Psoas muscle (tissue), 8 donors: ENCODE data around the gene COX15. TPM values are rescaled to one million over a fixed set of nuclear protein-coding genes. Genes with fewer than 3 reads are reported as not detected.

Experiments
- ATAC-seq, 4 donors: fragments of 200-7000 bp; cut with Tn5 transposase; one replicate each; pipeline ENCODE4 v1.9.1; 2020; ENCODE audit warnings: moderate library complexity in 3 of 4, mild to moderate bottlenecking in 2 of 4
- DNase-seq, 2 donors: peaks; one replicate each; pipeline ENCODE4 v3.0.0-alpha.2; 2020
- H3K27ac ChIP-seq: fragments of 200-600 bp; one replicate; pipeline ENCODE4 v1.8.0; 2022
- H3K27me3 ChIP-seq, 3 donors: fragments of 200-600 bp in 1 of 3; one replicate each; pipeline versions ENCODE4 v1.6.1 to v1.8.0; 2013 to 2022; ENCODE audit warnings: low read length in 2 of 3, mild to moderate bottlenecking in 2 of 3, moderate library complexity in 1 of 3; ENCODE audit not compliant: insufficient read depth in 3 of 3
- H3K36me3 ChIP-seq, 2 donors: fragments of 200-600 bp in 1 of 2; one replicate each; pipeline versions ENCODE4 v1.6.1 to v1.8.0; 2013 to 2022; ENCODE audit warnings: low read depth in 1 of 2, mild to moderate bottlenecking in 1 of 2, moderate library complexity in 1 of 2; ENCODE audit not compliant: insufficient read depth in 1 of 2
- H3K4me1 ChIP-seq: fragments of 200-600 bp; one replicate; pipeline ENCODE4 v1.8.0; 2022
- H3K4me3 ChIP-seq: fragments of 200-600 bp; one replicate; pipeline ENCODE4 v1.8.0; 2022; ENCODE audit warnings: mild to moderate bottlenecking
- H3K9me3 ChIP-seq: fragments of 200-600 bp; one replicate; pipeline ENCODE4 v1.8.0; 2022
- CTCF ChIP-seq: fragments of 200-600 bp; IDR thresholded peaks from one replicate; pipeline ENCODE4 v1.8.0; 2022; ENCODE audit warnings: antibody characterized with exemption
- WGBS, 3 donors: extraction: QIAGEN DNeasy Blood & Tissue Kit; methylation state at CpG; one replicate each; pipeline versions ENCODE4 v1.1.6 to v1.1.7; 2013; 5-methylcytosine and 5-hydroxymethylcytosine counted together
- intact Hi-C, 2 donors: fragments of 100-400 bp; cut with DNase I; formaldehyde crosslinking; loops; one replicate each; pipeline versions ENCODE4 v1.11.0 to v1.14.2; 2022
- polyA plus RNA-seq, 3 donors: library from polyadenylated mRNA; stranded (reverse); fragments of 200-250 nt; gene quantifications; one replicate each; pipeline ENCODE4 v1.2.3, GENCODE V29; 2013
- total RNA-seq, 4 donors: library from RNA; stranded (reverse); fragmentation: NEBNext Ultra II Directional in 2 of 4; extraction: Animal tissue kit (Norgen Biotek cat#: 25700) in 2 of 4; gene quantifications; one replicate each; pipeline versions ENCODE4 v1.2.1 to v1.2.4, GENCODE V29; 2021 to 2023
- donor health status: healthy with polysubstance abuse.
- donor health status: DM: no; HTN: no; CAD: no; lungs with moderate emphysema.
- donor health status: Bipolar disorder and iron deficiency.
- donor health status: healthy.
- donor health status: DM: yes; HTN: yes; CAD: no.
- donor health status: DM: no; HTN: no; CAD: no.
- donor health status: DM: no; HTN: no; CAD: no.
- donor health status: DM: yes; HTN: yes; CAD: no.

The COX15 gene
- total and polyA plus RNA-seq, 7 donors: 12.7 to 59.4 (median 36.2) TPM

- Histone ChIP-seq H3K36me3 (peaks cover 9 to 90% of the 10 kb centered on the region in 2 donors), H3K27me3 (no peaks in the 10 kb centered on the region), H3K27ac (peak overlapping the region; percentile 23), H3K9me3 (no peaks in the 10 kb centered on the region), H3K4me1 (peaks cover 10% of the 10 kb centered on the region), H3K4me3 (no peak overlapping the region)
- no peak for TF ChIP-seq CTCF
- DNase-seq (no peak), ATAC-seq (peak in 3 of 4 donors; percentile 47 to 87 (median 57))
- 38 to 73% (median 61%) methylated on average over 2 of the region's 2 CpGs for WGBS, 3 donors
- intact Hi-C loops: no loop called here
These were observed 26.4 kb upstream of the COX15 start for GRCh38 chr10:99758211-99758891.

GRCh38 chr10:99756159-99756558 lies 24.2 kb upstream of the COX15 start:
- intact Hi-C loops: no loop called here
- DNase-seq: no peak
- Histone ChIP-seq H3K27me3 (no peaks in the 10 kb centered on the region), H3K27ac (peak overlapping the region; percentile 10), H3K4me3 (no peak overlapping the region), H3K9me3 (no peaks in the 10 kb centered on the region), H3K4me1 (peaks cover 11% of the 10 kb centered on the region), H3K36me3 (peaks cover 9 to 100% of the 10 kb centered on the region in 2 donors)
- WGBS, 3 donors: 59 to 94% (median 89%) methylated on average over 1 of the region's 1 CpG
- no peak for TF ChIP-seq CTCF
- ATAC-seq: no peak

- intact Hi-C loops: no loop called here
- Histone ChIP-seq H3K4me3 (no peak overlapping the region), H3K36me3 (peaks cover 5 to 100% of the 10 kb centered on the region in 2 donors), H3K4me1 (peaks cover 26% of the 10 kb centered on the region), H3K27ac (no peak overlapping the region), H3K27me3 (no peaks in the 10 kb centered on the region), H3K9me3 (no peaks in the 10 kb centered on the region)
- 93 to 97% (median 93%) methylated on average over 1 of the region's 1 CpG for WGBS, 3 donors
- TF ChIP-seq CTCF: no peak
- no peak for ATAC-seq
- no peak for DNase-seq
These were observed 22.7 kb upstream of the COX15 start for GRCh38 chr10:99754670-99755069.

- no peaks in the 10 kb centered on the region for H3K9me3 ChIP-seq
- DNase-seq (no peak), ATAC-seq (no peak)
- no peak for TF ChIP-seq CTCF
- H3K27ac ChIP-seq: peak overlapping the region; percentile 38
- H3K36me3 ChIP-seq: peaks cover 6 to 98% of the 10 kb centered on the region in 2 donors
- peaks cover 54% of the 10 kb centered on the region for H3K4me1 ChIP-seq
- H3K27me3 ChIP-seq: no peaks in the 10 kb centered on the region
- intact Hi-C loops: no loop called here
- H3K4me3 ChIP-seq: no peak overlapping the region
These were observed 18.7 kb upstream of the COX15 start for GRCh38 chr10:99750641-99751040.
